T47D (cell line): Measurements from ENCODE around the gene DOK7.

Source experiments
- DNase-seq, 2 experiments: peaks; one replicate each; pipeline versions ENCODE4 v3.0.0 to v3.0.0-alpha.2; 2011 to 2012; ENCODE audit warnings: low read depth in 1 of 2, low spot score in 1 of 2
- JUND ChIP-seq: IDR thresholded peaks from 2 replicates; pipeline ENCODE4 v1.6.1; 2012; ENCODE audit warnings: low read depth
- in situ Hi-C: cut with HindIII; loops from 2 replicates; pipeline ENCODE4 v1.10.0; 2016; ENCODE audit warnings: low sequenced_read_pairs, low pct_unique_long_range_greater_than_20kb

Gene DOK7

DNA sequence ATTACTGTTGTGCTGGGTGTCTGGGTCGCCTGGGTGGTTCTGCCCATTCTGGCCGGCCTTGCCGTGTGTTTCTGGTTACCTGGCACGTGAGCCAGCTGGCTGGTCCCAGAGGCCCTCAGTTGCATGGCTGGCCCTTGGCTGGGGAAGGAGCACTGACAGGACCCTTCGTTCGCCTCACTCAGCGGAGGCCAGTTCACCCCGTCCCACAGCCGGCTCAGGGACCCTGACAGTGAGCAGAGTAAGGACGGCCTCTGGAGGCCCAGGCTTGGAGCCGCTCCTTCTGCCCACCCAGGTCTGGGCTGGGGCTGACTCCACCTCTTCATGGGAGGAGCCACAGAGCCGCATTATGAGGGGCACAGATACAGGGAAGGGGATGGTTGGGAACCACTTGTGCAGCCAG is 41.6 kb upstream of the DOK7 start:
- TF ChIP-seq JUND: no peak
- in situ Hi-C loops: no loop called here
- no peak for DNase-seq

DNA sequence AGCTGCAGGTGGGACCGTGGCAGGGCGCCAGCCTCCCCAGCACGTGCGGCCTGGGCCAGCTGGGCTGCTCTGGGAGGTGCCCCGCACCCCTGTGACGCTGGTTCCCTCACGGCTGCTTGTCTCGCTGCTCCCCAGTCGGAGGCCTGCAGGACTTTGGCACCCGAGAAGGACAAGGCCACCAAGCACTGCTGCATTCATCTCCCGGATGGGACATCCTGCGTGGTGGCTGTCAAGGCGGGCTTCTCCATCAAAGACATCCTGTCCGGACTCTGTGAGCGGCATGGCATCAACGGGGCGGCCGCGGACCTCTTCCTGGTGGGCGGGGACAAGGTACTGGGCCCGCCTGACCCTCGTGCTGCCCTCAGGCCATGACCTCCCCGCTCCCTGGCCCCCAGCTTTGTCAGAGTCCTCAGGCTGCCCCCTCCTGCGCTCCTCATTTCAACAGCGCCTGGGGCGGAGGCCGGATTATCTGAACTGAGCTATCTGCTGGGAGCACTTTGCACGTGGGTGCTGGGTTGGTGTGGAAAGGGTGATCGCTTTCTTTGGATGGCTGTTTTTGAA is 40.8 kb upstream of the DOK7 start:
- DNase-seq: no peak

DNA sequence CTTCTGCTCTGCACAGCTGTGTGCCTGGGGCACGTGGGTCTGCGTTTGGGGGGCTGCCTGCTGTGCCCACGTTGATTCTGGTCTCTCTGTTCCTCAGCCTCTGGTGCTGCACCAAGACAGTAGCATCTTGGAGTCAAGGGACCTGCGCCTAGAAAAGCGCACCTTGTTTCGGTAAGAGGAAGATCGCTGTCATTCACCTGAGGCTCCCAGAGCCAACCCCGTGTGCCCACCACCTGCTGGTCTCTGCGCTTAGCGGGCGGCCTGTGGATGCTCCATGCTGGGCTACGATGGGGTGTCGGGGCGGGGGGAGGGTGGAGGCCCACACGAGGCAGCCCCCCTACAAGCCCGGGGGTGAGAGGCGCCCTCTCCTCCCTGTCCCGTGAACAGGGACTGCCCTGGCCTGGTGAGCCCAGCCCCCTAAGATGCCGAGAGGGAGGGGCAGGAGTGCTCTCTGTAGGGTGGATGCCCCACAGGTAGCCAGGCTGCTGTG is 40.3 kb upstream of the DOK7 start:
- no peak for TF ChIP-seq JUND
- in situ Hi-C loops: no loop called here
- no peak for DNase-seq

More for the DNA sequence above, 40.8 kb upstream of the DOK7 start:
- in situ Hi-C loops: no loop called here
- TF ChIP-seq JUND: no peak

DNA sequence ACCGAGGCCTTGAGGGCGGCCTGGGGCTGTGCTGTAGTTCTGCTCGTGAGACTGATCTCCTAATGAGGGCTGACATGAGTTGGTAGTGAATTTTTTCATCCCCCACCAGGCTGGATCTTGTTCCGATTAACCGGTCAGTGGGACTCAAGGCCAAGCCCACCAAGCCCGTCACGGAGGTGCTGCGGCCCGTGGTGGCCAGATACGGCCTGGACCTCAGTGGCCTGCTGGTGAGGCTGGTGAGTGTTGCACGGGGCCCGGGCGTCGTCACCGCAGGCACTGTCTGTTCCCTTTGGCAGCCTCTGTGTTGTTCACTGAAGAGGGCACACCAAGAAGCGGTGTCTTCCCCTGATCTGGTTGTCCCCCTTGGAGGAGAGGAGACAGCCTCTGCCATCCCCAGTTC is 39.7 kb upstream of the DOK7 start:
- in situ Hi-C loops: no loop called here
- no peak for TF ChIP-seq JUND
- DNase-seq: no peak

DNA sequence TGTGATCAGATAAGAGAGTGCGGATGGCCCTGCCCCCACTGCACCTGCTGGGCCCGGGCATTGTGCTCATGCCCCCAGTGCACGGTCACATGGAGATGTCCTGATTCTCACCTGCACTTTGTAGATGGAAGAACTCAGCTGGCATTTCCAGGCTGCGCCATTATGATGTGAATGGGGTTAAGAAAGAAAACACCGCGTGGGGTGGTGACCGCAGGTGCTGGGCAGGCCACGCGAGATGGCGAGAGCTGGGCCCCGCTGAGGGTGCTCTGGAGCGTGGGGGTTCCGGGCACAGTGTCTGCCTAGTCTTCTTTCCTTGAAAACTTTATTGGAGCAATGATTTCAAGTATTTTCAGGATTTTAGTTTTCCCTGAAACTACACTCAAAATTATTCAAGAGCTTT is 39.2 kb upstream of the DOK7 start:
- no peak for DNase-seq
- in situ Hi-C loops: no loop called here
- TF ChIP-seq JUND: no peak

DNA sequence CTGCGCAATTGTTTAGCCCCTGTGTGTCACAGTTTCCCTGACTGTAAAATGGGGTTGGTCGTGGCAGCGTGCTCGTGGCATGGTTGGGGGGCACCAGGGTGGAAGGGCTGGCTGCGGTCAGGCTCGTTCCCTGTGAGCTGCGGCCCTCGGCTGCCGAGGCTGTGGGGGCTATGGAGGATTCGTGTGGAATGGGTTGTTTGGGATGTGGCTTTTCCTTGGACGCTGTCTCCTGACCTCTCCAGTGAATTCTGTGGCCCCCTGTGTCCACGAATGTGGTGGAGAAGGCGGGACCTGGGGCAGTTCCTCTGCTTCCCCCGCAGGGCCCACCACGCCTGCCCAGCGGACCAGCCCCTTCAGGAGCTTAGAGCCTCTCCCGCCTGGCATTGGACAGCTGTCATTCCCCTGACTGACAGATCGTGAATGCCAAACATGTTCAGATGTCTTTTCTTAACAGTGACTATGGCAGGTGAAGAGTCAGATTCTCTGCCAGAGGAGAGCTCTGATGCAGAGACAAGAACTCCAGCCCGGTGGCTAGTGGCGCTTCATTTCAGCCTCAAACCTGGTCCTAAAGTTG is 38.5 kb upstream of the DOK7 start:
- TF ChIP-seq JUND: no peak
- no peak for DNase-seq
- in situ Hi-C loops: no loop called here

DNA sequence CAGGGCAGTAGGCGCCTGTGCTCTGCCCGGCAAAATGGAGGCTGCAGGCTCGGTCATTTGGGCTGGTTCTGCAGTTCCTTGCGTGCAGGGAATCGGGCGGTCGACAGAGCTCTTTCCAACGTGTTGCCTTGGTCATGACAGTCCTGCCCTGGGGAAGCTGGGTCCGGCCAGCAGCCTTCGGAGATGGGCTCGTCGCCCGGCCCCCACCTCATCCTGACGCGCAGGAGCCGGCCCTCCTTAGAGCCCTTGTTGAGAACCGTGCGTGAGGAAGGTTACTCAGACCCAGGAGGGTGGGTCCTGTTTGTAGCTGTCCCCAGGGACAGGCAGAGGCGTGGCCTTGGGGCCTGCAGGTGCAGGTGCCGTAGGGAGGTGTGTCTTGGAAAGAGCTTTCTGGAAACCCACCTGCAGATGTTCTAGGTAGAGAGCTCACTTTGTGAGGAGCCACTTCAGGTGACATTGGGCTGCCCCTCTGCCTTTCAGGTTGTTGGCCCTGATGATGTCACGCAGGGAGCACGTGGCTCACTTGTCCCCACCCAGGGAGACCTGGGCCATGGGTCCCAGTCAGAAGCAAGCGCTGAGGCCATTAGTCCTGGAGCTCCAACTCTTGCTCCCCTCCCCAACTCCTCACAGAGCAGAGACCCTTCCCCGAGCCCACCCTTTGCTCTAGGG is 36.5 kb upstream of the DOK7 start:
- TF ChIP-seq JUND: no peak
- in situ Hi-C loops: no loop called here
- DNase-seq: no peak

DNA sequence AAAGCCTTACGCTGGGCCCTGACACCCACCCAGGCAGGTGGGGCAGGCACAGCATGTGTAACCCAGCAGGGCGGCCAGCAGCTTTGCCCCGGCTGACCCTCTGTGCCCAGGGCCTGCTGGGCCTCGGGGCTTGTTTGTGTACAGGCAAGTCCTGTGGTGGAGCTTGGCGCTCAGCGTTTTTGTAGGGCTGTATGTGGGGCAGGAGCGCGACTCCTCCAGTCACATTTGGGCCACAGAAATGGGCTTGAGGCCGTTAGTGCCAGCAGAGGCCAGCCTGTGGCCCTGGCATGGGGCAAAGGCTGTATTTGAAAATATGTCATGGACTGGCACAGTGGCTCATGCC is 36.0 kb upstream of the DOK7 start:
- no peak for DNase-seq
- no peak for TF ChIP-seq JUND
- in situ Hi-C loops: no loop called here

DNA sequence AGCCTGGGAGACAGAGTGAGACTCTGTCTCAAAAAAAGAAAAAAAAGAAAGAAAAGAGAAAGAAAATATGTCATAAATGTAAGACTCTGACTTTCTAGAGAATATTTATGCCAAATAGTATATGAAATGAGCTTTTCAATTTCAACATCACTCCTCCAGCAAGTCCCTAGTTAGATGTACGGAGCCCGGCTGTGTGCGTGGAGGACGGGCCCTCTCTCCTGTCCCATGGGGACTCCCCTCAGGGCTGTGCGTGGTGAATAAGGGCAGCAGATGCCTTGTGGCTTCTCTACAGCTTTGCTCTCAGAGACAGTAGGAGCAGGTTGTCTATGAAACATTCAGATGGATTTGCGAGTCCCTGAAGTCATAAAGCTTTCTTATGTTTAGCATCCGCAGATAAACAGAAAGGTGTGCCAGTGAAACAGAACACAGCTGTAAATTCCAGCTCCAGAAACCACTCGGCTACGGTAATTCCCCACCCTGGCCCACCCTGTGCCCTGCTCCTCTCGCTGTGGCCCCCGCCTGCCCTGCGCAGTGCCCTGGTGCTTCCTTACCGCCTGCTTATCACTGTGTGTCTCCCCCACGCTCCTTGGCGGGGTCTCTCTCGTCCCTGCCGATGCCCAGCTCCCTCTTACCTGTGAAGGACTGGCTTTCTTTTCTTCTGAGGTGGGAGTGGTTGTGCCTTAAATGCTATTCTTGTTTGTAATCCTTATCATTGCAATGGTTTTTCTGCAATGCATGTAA is 35.2 kb upstream of the DOK7 start:
- no peak for DNase-seq
- TF ChIP-seq JUND: no peak
- in situ Hi-C loops: no loop called here

DNA sequence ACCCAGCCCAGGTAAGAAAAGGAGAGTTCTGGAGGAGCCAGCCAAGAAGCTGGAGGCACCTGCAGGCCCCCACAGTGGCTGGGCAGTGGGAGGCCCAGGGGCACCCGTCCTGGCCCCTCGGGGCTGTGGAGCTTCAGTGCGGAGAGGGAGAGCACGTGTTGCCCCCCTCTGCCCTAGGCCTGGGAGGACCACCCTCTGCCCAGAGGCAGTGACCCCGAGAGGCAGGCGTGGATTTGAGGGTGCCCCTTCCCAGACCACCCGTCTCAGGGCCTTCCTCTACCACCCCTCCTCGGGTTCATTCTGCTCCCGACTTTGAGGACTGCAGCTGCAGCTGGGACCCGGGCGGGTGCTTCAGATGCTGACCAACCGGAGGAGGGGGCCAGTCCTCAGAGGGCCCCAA is 33.5 kb upstream of the DOK7 start:
- DNase-seq: no peak
- in situ Hi-C loops: no loop called here
- no peak for TF ChIP-seq JUND

DNA sequence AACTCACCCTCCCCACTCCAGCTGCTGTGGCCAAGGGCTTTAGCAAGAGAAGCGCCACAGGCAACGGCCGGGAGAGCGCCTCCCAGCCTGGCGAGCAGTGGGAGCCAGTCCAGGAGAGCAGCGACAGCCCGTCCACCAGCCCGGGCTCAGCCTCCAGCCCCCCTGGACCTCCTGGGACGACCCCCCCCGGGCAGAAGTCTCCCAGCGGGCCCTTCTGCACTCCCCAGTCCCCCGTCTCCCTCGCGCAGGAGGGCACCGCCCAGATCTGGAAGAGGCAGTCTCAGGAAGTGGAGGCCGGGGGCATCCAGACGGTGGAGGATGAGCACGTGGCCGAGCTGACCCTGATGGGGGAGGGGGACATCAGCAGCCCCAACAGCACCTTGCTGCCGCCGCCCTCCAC is 32.6 kb upstream of the DOK7 start:
- no peak for DNase-seq
- no peak for TF ChIP-seq JUND
- in situ Hi-C loops: no loop called here

DNA sequence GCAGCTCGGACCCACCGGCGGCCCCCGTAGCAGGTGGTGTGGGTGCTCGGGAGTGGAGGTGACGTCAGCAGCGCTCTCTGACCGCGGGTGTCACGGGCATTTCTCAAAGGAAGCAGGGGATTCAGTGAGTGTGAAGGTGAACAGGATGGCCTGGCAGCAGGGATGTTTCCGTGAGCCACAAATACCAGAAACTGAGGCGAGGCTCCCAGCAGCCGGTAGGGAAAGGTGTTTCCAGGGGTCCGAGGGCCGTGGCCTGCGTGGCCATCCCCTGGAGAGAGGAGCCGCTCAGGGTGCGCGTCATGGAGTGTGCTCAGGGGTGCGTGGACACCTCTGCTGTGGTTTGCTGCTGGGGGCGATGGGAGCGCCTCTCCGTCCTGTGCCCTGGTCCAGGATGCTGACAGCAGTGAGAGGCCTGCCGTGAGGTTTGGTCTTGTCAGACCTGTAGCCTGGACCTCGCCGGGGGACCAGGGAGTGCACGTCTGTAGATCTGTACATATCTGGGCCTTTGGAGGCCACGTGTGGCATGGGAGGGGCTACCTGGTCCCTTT is 31.6 kb upstream of the DOK7 start:
- TF ChIP-seq JUND: no peak
- no peak for DNase-seq
- in situ Hi-C loops: no loop called here

DNA sequence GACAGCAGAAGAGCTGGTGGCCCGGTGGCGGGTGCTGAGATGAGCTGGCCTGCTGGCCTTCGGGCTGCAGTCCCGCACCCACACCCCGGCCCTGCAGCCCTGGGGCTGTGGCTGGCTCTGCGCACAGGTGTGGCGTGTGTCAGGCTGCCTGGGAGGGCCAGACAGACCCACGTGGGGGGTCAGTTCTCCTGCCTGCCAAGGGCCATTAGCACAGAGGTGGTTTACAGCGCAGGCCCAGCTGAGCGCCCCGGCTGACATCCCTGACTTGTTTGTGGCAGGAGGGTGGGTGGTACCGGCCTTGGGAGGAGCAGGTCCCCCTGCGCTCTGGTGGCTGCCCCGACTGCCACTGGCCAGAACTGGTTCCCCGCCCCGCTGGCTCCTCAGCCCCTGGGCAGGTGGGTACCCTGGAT is 30.7 kb upstream of the DOK7 start:
- DNase-seq: no peak
- in situ Hi-C loops: no loop called here
- no peak for TF ChIP-seq JUND
